Spleen (tissue), 11 donors: Measurements from ENCODE around the gene LRRC55. TPM values are rescaled to one million over a fixed set of nuclear protein-coding genes. Genes with fewer than 3 reads are reported as not detected.

Experiments used
- DNase-seq: peaks from one replicate; pipeline ENCODE4 v3.0.0-alpha.2; 2020
- H3K27ac ChIP-seq, 8 donors: fragments of 200-600 bp; sonication (generic) in 7 of 8; 1 replicate in 4 of 8; 2 replicates in 4 of 8; pipeline versions ENCODE4 v1.5.0 to v1.8.0; 2016 to 2021; ENCODE audit warnings: inconsistent platforms in 4 of 8, mild to moderate bottlenecking in 4 of 8, moderate library complexity in 1 of 8
- H3K27me3 ChIP-seq, 7 donors: fragments of 200-600 bp; sonication (generic) in 6 of 7; replicated peaks in 1 of 7; 1 replicate in 4 of 7; 2 replicates in 3 of 7; pipeline versions ENCODE4 v1.5.0 to v1.8.0; 2016 to 2021; ENCODE audit warnings: inconsistent platforms in 3 of 7, mild to moderate bottlenecking in 1 of 7
- H3K36me3 ChIP-seq, 6 donors: fragments of 200-600 bp; sonication (generic) in 5 of 6; 1 replicate in 4 of 6; 2 replicates in 2 of 6; pipeline versions ENCODE4 v1.5.0 to v1.8.0; 2016 to 2021; ENCODE audit warnings: inconsistent platforms in 2 of 6
- H3K4me1 ChIP-seq, 6 donors: fragments of 200-600 bp; sonication (generic) in 5 of 6; 1 replicate in 3 of 6; 2 replicates in 3 of 6; pipeline versions ENCODE4 v1.5.0 to v1.8.0; 2016 to 2021; ENCODE audit warnings: inconsistent platforms in 3 of 6
- H3K4me3 ChIP-seq, 8 donors: fragments of 200-600 bp; sonication (generic) in 7 of 8; 1 replicate in 4 of 8; 2 replicates in 4 of 8; pipeline versions ENCODE4 v1.5.0 to v1.8.0; 2016 to 2021; ENCODE audit warnings: inconsistent platforms in 4 of 8, mild to moderate bottlenecking in 4 of 8, moderate library complexity in 2 of 8
- H3K9me3 ChIP-seq, 8 donors: fragments of 200-600 bp; sonication (generic) in 7 of 8; 1 replicate in 4 of 8; 2 replicates in 4 of 8; pipeline versions ENCODE4 v1.5.0 to v1.8.0; 2016 to 2021; ENCODE audit warnings: inconsistent platforms in 4 of 8
- CTCF ChIP-seq, 11 experiments: fragments of 200-600 bp in 7 of 11; fragments of 450-650 bp in 4 of 11; sonication (generic) in 4 of 11; IDR thresholded peaks in 8 of 11; conservative IDR thresholded peaks in 3 of 11; 1 replicate in 7 of 11; 2 replicates in 4 of 11; pipeline versions ENCODE4 v1.4.0 to v1.8.0; 2016 to 2021; ENCODE audit warnings: antibody characterized with exemption in 11 of 11, inconsistent platforms in 4 of 11, mild to moderate bottlenecking in 1 of 11
- POLR2A ChIP-seq, 3 donors: fragments of 450-650 bp; IDR thresholded peaks; one replicate each; pipeline ENCODE4 v1.5.1; 2017; ENCODE audit warnings: antibody characterized with exemption in 3 of 3, mild to moderate bottlenecking in 1 of 3
- POLR2AphosphoS5 ChIP-seq, 3 donors: sonication (generic); formaldehyde crosslinking; IDR thresholded peaks; one replicate each; pipeline ENCODE4 v1.5.1; 2017; ENCODE audit warnings: antibody characterized with exemption in 3 of 3
- WGBS, 5 donors: extraction: QIAGEN DNeasy Blood & Tissue Kit in 3 of 5; methylation state at CpG; one replicate each; pipeline versions ENCODE4 v1.1.5 to v1.1.7; 2013 to 2018; 5-methylcytosine and 5-hydroxymethylcytosine counted together
- intact Hi-C: fragments of 100-400 bp; cut with DNase I; formaldehyde crosslinking; loops from one replicate; pipeline ENCODE4 v1.15.0; 2023; ENCODE audit warnings: low total_unique reads
- polyA plus RNA-seq, 3 donors: library from polyadenylated mRNA; stranded (reverse); fragments of 200-250 nt; gene quantifications; one replicate each; pipeline ENCODE4 v1.2.1, GENCODE V29; 2013
- total RNA-seq, 7 donors: library from RNA; depleted of rRNA in 3 of 7; stranded (reverse); fragments of >200 nt in 3 of 7; fragmentation: NEBNext Ultra II Directional in 4 of 7; extraction: Animal tissue kit (Norgen Biotek cat#: 25700) in 4 of 7; gene quantifications; one replicate each; pipeline versions ENCODE4 v1.1.0 to v1.2.1, GENCODE V29; 2016 to 2021
- donor health status: healthy with polysubstance abuse.
- donor health status: DM: no; HTN: no; CAD: no; lungs with moderate emphysema.
- donor health status: DM: no; HTN: no; CAD: no.
- donor health status: Bipolar disorder and iron deficiency.
- donor health status: healthy.
- donor health status: DM: no; HTN: no; CAD: no.
- donor health status: DM: yes; HTN: yes; CAD: no.

Gene LRRC55
- total and polyA plus RNA-seq, 10 donors = 0.03 to 1.5 (median 0.54) TPM; not detected in 1

- no peak for DNase-seq
- peaks cover 0 to 15% (median 0%) of the 10 kb centered on the region in 6 donors for H3K4me1 ChIP-seq
- H3K9me3 ChIP-seq = no peaks in the 10 kb centered on the region
- H3K36me3 ChIP-seq = no peaks in the 10 kb centered on the region
- H3K27me3 ChIP-seq = peaks cover 0 to 7% (median 0%) of the 10 kb centered on the region in 7 donors
- TF ChIP-seq POLR2A (IDR thresholded peaks at IDR 0.05) = no peak
- no peak for TF ChIP-seq CTCF (IDR thresholded peaks at IDR 0.05 in 8 of 11, conservative IDR thresholded peaks at IDR 0.05 in 3 of 11)
- TF ChIP-seq POLR2AphosphoS5 (IDR thresholded peaks at IDR 0.05) = no peak
- no peak overlapping the region for H3K4me3 ChIP-seq
- 57 to 63% (median 61%) methylated on average over 9 of the region's 9 CpGs for WGBS, 5 donors
- intact Hi-C loops = no loop called here
- peak overlapping the region in 5 of 8 donors; percentile 13 to 55 (median 46) for H3K27ac ChIP-seq
Measured at GRCh38 chr11:57191311-57192219, 9.8 kb downstream of the LRRC55 start.

GRCh38 chr11:57192316-57192715 lies 10.6 kb downstream of the LRRC55 start:
- Histone ChIP-seq H3K27ac (peak overlapping the region in 6 of 8 donors; percentile 13 to 55 (median 44)), H3K9me3 (no peaks in the 10 kb centered on the region), H3K36me3 (no peaks in the 10 kb centered on the region), H3K27me3 (peaks cover 0 to 7% (median 0%) of the 10 kb centered on the region in 7 donors), H3K4me1 (peaks cover 0 to 15% (median 0%) of the 10 kb centered on the region in 6 donors), H3K4me3 (no peak overlapping the region)
- TF ChIP-seq POLR2AphosphoS5 (IDR thresholded peaks at IDR 0.05) = no peak
- TF ChIP-seq POLR2A (IDR thresholded peaks at IDR 0.05) = no peak
- no peak for TF ChIP-seq CTCF (IDR thresholded peaks at IDR 0.05 in 8 of 11, conservative IDR thresholded peaks at IDR 0.05 in 3 of 11)
- intact Hi-C loops = no loop called here
- 21 to 40% (median 29%) methylated on average over 1 of the region's 1 CpG for WGBS, 5 donors
- DNase-seq = no peak

- H3K27me3 ChIP-seq = no peaks in the 10 kb centered on the region
- no peak for TF ChIP-seq POLR2A (IDR thresholded peaks at IDR 0.05)
- TF ChIP-seq POLR2AphosphoS5 (IDR thresholded peaks at IDR 0.05) = no peak
- no peak for TF ChIP-seq CTCF (IDR thresholded peaks at IDR 0.05 in 8 of 11, conservative IDR thresholded peaks at IDR 0.05 in 3 of 11)
- H3K4me1 ChIP-seq = peaks cover 0 to 18% (median 3%) of the 10 kb centered on the region in 6 donors
- DNase-seq = no peak
- no peaks in the 10 kb centered on the region for H3K9me3 ChIP-seq
- no peaks in the 10 kb centered on the region for H3K36me3 ChIP-seq
- H3K27ac ChIP-seq = no peak overlapping the region
- H3K4me3 ChIP-seq = no peak overlapping the region
- intact Hi-C loops = no loop called here
- WGBS, 5 donors = 63 to 74% (median 73%) methylated on average over 6 of the region's 6 CpGs
Measured at GRCh38 chr11:57196596-57196995, 14.8 kb downstream of the LRRC55 start.

- 79 to 93% (median 87%) methylated on average over 2 of the region's 2 CpGs for WGBS, 5 donors
- H3K9me3 ChIP-seq = no peaks in the 10 kb centered on the region
- H3K27ac ChIP-seq = no peak overlapping the region
- intact Hi-C loops = no loop called here
- peaks cover 0 to 22% (median 11%) of the 10 kb centered on the region in 6 donors for H3K4me1 ChIP-seq
- H3K27me3 ChIP-seq = peaks cover 0 to 5% (median 0%) of the 10 kb centered on the region in 7 donors
- no peak overlapping the region for H3K4me3 ChIP-seq
- TF ChIP-seq POLR2A (IDR thresholded peaks at IDR 0.05) (no peak), CTCF (IDR thresholded peaks at IDR 0.05 in 8 of 11, conservative IDR thresholded peaks at IDR 0.05 in 3 of 11) (no peak), POLR2AphosphoS5 (IDR thresholded peaks at IDR 0.05) (no peak)
- DNase-seq = no peak
- H3K36me3 ChIP-seq = no peaks in the 10 kb centered on the region
Measured at GRCh38 chr11:57197762-57198161, 16.0 kb downstream of the LRRC55 start.
